GM19099 (cell line): ENCODE data around the gene HMG20A.

ENCODE experiments used
- POLR2A ChIP-seq: IDR thresholded peaks from 3 replicates; pipeline ENCODE4 v1.6.1; 2011; ENCODE audit warnings: low read depth; ENCODE audit not compliant: insufficient read length; ENCODE audit errors: extremely low read depth

The HMG20A gene

GRCh38 chr15:77507911-77508310 lies 87.2 kb downstream of the HMG20A start:
- no peak for TF ChIP-seq POLR2A

- no peak for TF ChIP-seq POLR2A
Observed at GRCh38 chr15:77508541-77509243, 88.0 kb downstream of the HMG20A start.

- TF ChIP-seq POLR2A: no peak
Observed at GRCh38 chr15:77510066-77511057, 89.7 kb downstream of the HMG20A start.

- no peak for TF ChIP-seq POLR2A
Observed at GRCh38 chr15:77511869-77512268, 91.2 kb downstream of the HMG20A start.

- TF ChIP-seq POLR2A: no peak
Observed at GRCh38 chr15:77513226-77513625, 92.5 kb downstream of the HMG20A start.

GRCh38 chr15:77514641-77515402 lies 94.1 kb downstream of the HMG20A start:
- no peak for TF ChIP-seq POLR2A

- no peak for TF ChIP-seq POLR2A
Observed at GRCh38 chr15:77515613-77516012, 94.9 kb downstream of the HMG20A start.

- no peak for TF ChIP-seq POLR2A
Observed at GRCh38 chr15:77516076-77516475, 95.4 kb downstream of the HMG20A start.

- no peak for TF ChIP-seq POLR2A
Observed at GRCh38 chr15:77516786-77517185, 96.1 kb downstream of the HMG20A start.

- no peak for TF ChIP-seq POLR2A
Observed at GRCh38 chr15:77517579-77517978, 96.9 kb downstream of the HMG20A start.

GRCh38 chr15:77518458-77518857 lies 97.8 kb downstream of the HMG20A start:
- TF ChIP-seq POLR2A: no peak

- no peak for TF ChIP-seq POLR2A
Observed at GRCh38 chr15:77519540-77519939, 98.9 kb downstream of the HMG20A start.

- TF ChIP-seq POLR2A: no peak
Observed at GRCh38 chr15:77521206-77521605, 100.5 kb downstream of the HMG20A start.

GRCh38 chr15:77525400-77525811 lies 104.7 kb downstream of the HMG20A start:
- TF ChIP-seq POLR2A: no peak
